HS-5 (cell line): ENCODE results near the gene ITGA11.
A peak's percentile ranks its signal among the peaks of the same experiment; 100 is the strongest.
"Not testable (repeated sequence)": the region's sequence is repeated elsewhere in the genome, so short reads cannot be mapped to it uniquely, and the experiment has no call there.

Experiments
- DNase-seq: peaks from one replicate; pipeline ENCODE4 v3.0.0-alpha.2; 2012; ENCODE audit warnings: low read depth

Gene ITGA11

GRCh38 chr15:68409736-68410370 lies 22.1 kb downstream of the ITGA11 start:
- no peak for DNase-seq

- DNase-seq: no peak
Observed at GRCh38 chr15:68408971-68409370, 23.0 kb downstream of the ITGA11 start.

GRCh38 chr15:68407886-68408881 lies 23.8 kb downstream of the ITGA11 start:
- DNase-seq: no peak

- no peak for DNase-seq
Observed at GRCh38 chr15:68407141-68407885, 24.6 kb downstream of the ITGA11 start.

GRCh38 chr15:68405378-68406250 lies 26.3 kb downstream of the ITGA11 start:
- DNase-seq: no peak

- no peak for DNase-seq
Observed at GRCh38 chr15:68404056-68404798, 27.7 kb downstream of the ITGA11 start.

GRCh38 chr15:68403161-68403941 lies 28.6 kb downstream of the ITGA11 start:
- DNase-seq: no peak

GRCh38 chr15:68402432-68403160 lies 29.4 kb downstream of the ITGA11 start:
- no peak for DNase-seq

GRCh38 chr15:68401496-68402431 lies 30.2 kb downstream of the ITGA11 start:
- DNase-seq: no peak

GRCh38 chr15:68400066-68400456 lies 31.9 kb downstream of the ITGA11 start:
- no peak for DNase-seq

- no peak for DNase-seq
Observed at GRCh38 chr15:68399096-68400065, 32.6 kb downstream of the ITGA11 start.

- not testable (repeated sequence) for DNase-seq
Observed at GRCh38 chr15:68397999-68398398, 34.0 kb downstream of the ITGA11 start.

- no peak for DNase-seq
Observed at GRCh38 chr15:68396068-68396467, 35.9 kb downstream of the ITGA11 start.

GRCh38 chr15:68391121-68391520 lies 40.8 kb downstream of the ITGA11 start:
- DNase-seq: no peak

- peak; percentile 40 for DNase-seq
Observed at GRCh38 chr15:68389936-68390817, 41.8 kb downstream of the ITGA11 start.
